Superior temporal gyrus (tissue), 1 donor: ENCODE data around the gene ANKRD44.
A peak's percentile ranks its signal among the peaks of the same experiment; 100 is the strongest.
"Not testable (repeated sequence)": the region's sequence is repeated elsewhere in the genome, so short reads cannot be mapped to it uniquely, and the experiment has no call there.

Experiments used
- DNase-seq: peaks from one replicate; pipeline ENCODE4 v3.0.0-alpha.2; 2016; ENCODE audit errors: extremely low spot score

The ANKRD44 gene

DNA sequence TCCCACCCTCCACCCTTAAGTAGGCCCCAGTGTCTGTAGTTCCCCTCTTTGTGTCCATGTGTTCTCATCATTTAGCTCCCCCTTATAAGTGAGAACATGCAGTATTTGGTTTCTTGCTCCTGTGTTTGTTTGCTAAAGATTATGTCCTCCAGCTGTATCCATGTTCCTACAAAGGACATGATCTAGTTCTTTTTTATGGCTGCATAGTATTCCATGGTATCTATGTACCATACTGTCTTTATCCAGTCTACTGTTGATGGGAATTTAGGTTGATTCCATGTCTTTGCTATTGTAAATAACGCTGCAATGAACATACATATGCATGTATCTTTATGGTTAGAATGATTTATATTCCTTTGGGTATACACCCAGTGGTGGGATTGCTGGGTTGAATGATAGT lies 233.9 kb downstream of the ANKRD44 start:
- DNase-seq, result no peak

DNA sequence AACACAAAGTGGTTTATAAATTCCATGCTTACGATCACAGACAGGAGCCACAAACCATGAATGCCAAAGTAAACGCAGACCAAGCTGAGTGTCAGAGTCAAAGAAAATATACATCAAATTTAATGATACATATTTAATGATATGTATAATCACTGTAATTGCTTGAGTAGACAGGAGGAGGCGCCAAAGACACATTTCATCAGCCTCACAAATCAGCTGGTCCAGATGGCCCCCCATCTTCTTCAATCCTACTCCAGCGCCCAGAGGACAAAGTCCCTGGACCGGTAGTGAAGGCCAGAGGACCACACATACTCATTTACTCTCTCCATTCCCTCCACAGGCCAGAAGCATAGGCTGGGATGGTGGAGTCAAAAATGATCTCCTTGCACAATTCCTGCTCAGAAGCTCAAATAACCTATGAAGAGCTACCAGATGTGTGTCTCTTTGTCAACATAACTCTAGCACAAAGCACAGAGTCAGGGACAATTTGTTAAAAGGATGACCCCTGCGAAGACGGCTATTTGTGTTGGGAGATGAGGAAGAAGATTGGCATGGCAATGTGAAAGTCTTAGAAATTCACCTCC lies 234.7 kb downstream of the ANKRD44 start:
- no peak for DNase-seq

DNA sequence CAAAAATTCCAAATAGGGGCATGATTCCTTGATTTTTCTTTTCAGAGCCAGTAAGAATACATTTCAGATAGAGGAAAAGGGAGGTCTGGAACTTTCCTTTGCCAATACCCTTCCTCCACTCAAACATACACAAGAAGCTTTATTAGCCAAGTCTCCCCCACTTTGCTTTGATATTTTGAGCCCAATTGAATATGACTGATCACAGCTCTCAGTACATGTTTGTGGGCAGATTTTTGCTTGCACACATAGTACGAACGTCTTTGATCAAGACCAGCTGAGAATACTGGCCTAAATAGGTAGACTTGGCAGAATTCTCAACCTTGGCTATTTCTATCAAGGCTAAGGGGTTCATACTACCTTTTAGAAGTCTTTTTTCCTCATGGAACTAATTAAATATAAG lies 235.3 kb downstream of the ANKRD44 start:
- peak; percentile 38 for DNase-seq

DNA sequence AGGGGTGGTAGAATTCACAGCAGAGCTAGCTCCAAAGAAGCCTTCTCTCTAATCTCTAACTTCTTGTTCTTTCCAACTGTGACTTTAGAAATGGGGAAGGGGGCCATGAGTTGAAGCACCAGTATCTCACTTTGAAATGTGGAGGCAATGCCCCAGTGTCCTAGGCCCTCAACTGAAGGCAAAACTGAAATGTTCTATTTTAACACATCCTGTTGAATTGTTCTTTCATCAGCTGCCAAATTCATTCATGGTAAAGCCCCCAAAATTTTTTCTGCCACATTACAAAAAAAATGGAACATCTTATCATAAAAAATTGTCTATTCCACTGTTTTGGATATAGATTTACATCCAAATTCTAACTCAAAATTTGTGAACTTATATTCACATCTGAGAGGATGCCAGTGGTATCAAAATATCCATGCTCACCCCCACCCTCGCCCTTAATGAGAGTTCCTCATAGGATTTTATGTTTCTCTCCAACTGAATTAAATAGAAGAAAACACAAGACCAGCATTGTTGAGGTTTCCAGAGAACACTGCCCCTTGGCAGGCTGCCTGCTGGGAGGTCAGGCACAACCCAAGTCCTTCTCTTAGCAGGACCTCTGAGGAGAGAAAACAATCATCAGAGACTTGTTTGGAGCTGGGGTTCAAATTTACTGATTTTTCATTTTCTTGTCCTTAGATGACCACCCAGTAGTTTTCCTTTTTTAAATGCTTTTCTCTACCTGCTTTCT lies 236.7 kb downstream of the ANKRD44 start:
- peak; percentile 97 for DNase-seq

DNA sequence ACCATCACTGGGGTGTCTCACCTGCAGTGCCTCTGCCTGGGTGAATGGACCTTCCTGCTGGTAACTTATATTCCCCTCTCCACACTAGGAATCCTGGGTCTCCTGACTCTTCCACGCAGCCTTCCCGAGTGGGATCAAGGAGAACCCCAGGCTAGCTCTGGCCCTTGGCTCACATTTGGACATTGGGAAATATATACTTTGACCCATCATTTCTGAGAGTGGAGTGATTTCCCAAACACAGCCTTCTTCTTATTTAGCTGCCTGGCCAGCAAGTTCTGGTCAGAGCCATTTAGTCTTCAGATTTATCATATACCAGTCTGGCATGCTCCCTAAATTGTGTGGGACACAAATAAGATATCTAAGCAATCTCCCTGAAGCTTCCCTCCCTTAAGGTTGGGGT lies 237.3 kb downstream of the ANKRD44 start:
- no peak for DNase-seq

DNA sequence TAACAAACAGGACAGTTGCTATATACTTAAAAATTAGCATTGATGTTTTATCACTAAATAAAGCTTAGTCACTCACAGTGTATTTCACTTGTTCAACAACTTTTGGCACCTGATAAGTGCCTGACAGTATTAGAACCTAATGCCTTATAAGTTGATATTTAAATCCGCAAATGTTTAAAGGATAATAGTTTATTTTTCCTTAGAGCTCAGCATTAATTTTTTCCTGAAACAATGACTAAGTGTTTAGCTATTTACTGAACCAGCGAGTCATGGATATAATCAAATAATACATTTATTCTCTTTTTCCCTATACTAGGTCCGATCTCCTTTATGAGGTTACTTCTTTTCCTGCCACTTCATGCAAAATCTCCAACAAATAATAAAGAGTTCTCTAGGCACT lies 238.0 kb downstream of the ANKRD44 start:
- peak; percentile 22 for DNase-seq

DNA sequence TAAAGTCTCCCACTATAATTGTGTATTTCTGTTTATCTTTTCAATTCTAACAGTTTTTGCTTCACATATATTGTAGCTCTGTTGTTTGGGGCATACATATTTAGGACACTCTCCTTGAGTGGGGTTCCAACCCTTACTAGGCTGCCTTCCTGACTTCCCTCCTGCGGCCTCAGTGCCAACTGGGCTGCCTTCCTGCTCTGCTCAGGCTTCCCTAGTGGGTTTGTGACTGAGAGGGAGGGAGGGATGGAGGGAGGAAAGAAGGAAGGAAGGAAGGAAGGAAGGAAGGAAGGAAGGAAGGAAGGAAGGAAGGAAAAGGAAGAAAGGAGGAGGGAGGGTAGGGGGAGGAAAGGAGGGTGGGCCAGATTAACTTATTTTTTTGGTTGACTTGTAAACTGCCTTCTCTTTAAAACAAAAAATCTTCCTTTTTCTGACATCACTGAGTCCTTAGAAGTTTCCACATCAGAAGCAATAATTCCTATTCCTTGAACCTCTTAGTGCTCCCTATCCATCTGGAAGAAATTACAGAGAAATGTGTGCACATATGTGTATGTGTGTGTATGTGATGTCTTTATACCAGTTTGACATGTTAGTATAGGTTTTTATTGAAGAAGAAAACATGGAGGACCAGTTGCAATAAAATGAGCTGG lies 238.7 kb downstream of the ANKRD44 start:
- DNase-seq, result peak; percentile 11

DNA sequence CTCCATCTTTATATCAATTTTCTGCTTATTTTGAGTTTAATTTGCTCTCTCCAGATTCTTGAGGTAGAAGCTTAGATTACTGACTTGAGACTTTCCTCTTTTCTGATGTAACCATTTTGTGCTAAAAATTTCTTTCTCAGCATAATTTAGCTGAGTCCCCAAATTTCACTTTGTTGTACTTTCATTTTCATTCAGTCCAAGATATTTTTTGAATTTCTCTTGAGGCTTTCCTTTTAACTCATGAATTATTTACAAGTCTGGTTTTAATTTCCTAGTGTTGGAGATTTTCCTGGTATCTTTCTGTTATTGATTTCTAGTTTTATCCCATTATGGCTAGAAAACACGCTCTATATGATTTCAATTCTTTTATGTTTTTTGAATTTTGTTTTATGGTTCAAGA lies 239.4 kb downstream of the ANKRD44 start:
- peak; percentile 23 for DNase-seq

DNA sequence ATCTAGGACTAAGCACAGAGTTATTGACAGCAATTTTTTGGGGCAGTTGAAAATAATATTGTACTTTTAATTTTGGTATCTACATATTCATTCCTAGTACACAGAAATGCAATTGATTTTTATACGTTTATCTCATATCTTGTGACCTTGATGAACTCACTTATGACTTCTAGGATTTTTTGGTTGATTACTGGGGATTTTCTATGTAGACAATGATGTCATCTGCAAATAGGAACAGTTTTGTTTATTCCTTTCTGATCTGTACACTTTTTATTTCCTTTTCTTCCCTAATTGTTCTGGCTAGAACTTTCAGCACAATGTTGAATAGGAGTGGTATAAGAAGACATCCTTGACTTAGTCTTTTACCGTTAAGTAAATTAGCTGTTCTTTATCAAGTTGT lies 240.6 kb downstream of the ANKRD44 start:
- DNase-seq, result no peak

DNA sequence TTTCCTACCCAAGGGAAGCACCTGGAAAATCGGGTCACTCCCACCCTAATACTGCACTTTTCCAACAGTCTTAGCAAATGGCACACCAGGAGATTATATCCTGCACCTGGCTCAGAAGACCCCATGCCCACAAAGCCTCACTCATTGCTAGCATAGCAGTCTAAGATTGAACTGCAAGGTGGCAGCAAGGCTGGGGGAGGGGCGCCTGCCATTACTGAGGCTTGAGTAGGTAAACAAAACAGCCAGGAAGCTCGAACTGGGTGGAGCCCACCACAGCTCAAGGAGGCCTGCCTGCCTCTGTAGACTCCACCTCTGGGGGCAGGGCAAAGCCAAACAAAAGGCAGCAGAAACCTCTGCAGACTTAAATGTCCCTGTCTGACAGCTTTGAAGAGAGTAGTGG lies 248.0 kb downstream of the ANKRD44 start:
- DNase-seq, result not testable (repeated sequence)

DNA sequence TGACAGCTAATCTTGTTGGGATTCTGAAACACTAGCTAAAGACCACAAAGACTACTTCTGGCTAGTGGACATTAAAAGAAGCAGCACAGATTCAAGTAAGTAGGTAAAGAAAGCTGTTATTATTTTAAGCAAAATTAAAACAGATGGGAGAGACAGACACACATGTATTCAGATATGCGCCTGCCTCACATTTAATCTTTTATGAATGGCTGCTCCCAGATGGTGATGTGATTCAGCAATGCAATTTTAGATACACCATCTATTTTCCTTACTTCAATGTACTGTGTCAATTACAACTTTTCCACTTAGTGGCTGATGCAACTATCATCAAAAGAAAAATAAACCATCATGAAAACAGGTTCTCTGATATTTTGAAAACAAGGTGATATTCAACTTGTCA lies 251.1 kb downstream of the ANKRD44 start:
- no peak for DNase-seq

DNA sequence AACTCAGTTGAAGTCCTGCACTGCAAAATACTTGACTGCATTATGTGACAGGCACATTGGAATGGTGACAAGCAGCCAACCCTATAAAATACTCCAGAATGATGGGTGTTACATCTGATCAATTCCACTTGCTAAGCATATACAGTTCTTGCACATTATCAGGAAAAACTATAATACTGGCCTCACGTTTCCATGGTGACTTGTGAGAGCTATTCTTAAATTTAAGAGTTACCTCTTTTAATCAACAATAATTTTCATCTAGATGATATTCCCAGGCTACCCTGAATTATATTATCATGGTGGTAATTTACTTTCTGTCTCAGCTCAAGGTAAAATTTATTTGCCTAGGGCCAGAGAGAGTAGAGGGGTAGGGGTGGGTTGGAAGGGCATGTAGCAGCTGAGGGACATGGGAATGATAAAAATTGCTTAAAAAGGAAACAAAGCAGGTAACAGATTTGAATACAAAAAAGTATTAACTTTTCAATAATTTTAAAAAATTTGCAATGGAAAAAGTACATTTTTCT lies 251.7 kb downstream of the ANKRD44 start:
- no peak for DNase-seq

DNA sequence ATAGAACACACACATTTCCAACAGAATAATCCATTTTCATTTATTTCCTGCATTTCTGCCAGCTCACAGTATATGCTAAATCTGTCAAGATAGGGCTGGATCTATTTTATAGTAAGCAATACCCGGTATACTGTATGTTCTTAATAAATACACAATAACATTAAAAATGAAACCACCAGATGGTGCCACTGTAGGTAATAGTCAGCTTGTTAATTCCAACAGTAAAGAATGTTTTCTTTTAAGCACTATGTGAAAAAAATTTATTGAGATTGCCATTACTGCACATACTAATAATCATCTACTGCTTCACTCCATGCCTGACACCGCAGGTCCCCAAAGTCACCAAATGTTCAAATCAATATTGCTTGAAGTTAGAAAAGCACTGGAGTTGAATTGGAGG lies 252.6 kb downstream of the ANKRD44 start:
- DNase-seq, result no peak

DNA sequence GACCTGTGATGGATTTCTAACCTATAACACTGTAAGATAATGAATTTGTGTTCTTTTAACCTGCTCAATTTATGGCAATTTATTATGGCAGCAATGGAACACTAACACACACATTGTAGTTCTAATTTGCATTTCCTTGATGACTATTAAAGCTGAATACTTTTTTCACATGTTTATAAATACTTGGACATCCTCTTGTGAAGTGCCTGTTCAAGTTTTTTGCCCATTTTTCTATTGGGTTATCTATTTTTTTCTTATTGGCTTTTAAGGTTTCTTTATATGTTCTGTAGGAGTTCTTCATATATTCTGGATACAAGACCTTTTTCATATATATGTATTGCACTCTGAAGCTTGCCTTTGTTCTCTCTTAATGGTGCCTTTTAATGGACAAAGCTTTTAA lies 255.5 kb downstream of the ANKRD44 start:
- DNase-seq, result no peak

DNA sequence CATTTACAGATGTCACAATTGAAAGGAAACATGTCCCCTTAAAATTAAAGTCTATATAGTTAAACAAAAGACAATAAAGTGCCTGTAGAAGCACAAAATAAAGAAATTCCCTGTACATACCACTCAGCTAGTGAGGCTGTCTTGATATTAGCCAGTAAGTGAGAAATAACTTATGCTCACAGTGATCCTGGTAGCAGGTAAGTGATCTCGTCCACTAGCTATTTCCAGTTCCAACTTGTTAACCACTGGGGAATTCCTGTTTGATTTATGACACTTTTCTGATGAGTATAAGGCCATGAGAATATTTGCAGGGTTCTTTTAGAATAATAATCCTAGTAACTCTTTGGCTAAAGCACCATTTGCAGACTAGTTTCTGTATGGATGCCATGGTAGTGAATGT lies 256.1 kb downstream of the ANKRD44 start:
- DNase-seq, result no peak

DNA sequence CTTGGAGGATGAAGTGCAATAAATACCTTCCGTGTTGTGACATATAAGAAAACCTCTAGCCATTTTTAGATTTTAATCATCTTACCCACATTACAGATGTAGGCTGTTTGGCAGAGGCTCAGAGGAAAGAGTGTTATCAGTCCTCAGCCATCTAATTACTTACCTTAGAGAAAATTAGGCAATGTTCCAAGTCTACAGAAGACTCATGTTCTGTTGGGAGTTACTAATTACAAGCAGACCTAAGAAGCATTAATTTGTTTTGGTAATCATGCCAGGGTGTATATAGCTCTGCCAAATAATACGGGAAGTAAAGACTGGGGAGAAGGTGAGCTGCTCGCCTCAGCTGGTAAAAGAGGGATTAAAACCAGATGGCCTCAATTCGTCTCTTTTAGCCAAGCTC lies 258.2 kb downstream of the ANKRD44 start:
- no peak for DNase-seq

DNA sequence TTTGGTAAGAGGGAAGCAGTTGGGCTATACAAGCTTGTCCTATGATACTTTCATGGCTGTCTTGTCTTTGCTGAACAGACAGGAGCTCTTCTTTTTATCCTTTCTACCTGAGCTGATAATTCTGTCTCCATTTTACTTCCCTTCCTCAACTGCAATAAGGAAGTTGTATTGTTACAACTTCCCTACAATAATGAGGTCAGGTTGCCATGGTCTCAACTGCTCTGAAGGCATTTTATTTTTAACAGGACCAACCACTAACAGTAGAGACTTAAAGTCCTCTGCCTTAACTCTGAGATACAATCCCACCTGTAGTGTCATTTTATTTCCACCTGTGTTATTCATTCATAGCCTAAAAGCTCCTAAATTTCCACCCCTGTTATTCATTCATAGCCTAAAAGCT lies 265.5 kb downstream of the ANKRD44 start:
- no peak for DNase-seq

DNA sequence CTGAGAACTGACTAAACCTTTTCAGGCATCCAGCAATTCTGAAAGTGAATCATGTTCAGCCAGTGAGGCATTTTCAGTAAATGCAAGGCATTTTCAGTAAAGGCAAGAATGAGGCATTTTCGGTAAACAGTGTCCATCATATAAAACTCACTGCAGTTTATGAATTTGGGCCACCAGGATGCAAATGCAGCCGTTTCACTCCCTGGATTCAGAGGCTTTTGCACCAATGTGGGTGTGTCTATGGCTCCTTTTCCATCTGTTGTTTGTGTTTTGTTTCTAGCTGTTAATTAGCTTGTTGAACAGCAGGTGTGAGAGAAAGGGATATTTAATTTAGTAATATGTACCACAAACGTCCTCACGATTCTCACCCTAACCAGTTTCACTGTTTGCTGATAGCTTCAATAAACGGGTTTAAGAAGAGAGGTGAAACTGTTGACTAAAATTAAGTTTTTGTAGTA lies 267.8 kb downstream of the ANKRD44 start:
- DNase-seq, result no peak

DNA sequence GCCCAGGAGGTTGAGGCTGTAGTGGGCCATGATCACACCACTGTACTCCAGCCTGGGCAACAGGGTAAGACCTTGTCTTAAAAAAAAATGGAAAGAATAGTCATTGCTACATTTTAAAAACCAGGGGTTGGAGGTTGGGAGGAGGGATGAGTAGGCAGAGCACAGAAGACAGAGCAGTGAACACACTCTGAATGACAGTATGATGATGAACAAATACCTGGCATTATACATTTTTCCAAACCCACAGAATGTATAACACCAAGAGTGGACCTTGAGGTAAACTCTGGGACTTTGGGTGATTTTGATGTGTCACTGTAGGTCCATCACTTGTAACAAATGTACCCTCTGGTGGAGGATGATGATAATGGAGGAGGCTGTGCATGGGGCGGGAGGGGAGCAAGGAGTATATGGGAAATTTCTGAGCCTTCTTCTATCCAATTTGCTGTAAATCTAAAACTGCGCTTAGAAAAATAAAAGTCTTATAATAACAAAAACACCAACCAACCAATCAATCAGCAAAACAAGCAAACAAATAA lies 272.6 kb downstream of the ANKRD44 start:
- DNase-seq, result no peak

DNA sequence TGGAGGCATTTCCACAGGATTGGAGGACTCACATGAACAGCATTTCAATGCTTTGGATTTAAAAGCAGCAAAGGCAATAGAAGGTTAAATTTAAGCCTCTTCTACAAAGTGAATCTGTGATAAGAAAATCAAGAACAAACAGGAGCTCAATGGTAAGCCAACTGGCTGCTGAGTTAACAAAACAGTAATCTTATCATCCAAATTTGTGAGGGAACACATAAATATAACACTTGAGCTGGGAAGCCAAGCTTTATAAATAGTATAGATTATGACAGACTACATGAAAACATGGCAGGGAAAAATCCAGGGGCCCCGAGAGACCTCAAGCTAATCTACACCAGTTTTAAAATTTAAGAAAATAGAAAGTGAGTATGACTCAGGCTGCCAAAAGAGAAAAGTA lies 275.6 kb downstream of the ANKRD44 start:
- no peak for DNase-seq

DNA sequence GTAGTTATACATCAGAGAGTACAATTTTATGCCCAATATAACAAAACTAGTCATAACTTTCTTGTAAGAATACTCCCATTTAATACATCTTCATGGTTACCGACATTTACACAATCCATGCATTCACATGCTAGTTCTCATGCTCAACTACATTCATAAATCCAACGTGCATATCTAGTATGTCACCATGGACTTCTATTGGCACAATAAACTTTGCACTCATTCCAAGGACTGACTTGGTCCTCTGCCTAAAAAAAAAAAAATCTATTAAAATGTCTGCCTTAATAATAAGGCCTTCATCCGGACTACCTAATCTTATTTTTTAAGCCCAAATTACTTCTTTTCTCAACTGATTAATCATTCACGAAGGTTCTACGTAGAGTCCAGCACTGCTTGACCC lies 276.3 kb downstream of the ANKRD44 start:
- no peak for DNase-seq

DNA sequence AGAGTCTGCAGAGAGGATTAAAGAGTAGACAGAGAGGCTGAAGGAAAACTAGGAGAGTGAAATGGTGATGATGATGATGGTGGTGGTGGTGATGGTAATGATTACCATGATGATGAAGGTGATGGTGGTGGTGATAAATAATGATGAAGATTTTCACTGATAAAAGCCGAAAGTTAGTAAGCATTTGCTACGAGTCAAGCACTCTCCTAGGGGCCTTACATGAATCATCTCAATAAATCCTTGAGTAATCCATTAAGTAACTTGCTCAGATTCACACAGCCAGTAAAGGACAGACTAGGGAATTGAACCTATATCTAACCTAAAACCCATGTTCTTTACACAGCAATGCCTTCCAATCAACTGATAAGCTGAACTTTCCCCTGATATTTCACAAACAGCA lies 277.4 kb downstream of the ANKRD44 start:
- DNase-seq, result no peak

DNA sequence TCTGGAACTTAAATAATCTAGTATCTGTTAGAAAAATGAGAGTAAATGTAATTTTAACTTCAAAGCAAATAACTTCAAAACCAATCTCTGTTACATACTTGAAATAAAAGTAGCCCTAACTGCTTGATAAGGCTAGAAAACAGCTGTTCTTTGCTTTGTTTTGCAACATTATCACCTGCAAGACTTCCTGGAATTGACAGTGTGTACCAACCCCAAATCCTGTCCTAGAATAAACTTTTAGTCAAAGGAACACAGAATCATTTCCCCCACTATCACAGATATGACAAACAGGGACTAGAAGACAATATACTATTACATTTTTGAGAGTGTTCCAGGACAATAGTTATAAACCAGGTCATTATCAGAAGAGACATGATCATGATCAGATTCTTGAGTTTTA lies 278.8 kb downstream of the ANKRD44 start:
- DNase-seq, result no peak
